HG03159 (cell line): ENCODE results near the gene RGL1.

ENCODE experiments used
- ATAC-seq: cut with Tn5 transposase; IDR thresholded peaks from one replicate; pipeline ENCODE4 v1.9.1; 2021; ENCODE audit warnings: mild to moderate bottlenecking, moderate library complexity; ENCODE audit not compliant: unreplicated experiment

Gene RGL1

GRCh38 chr1:183885142-183885735, 80.3 kb downstream of the RGL1 start:
- no peak for ATAC-seq

DNA sequence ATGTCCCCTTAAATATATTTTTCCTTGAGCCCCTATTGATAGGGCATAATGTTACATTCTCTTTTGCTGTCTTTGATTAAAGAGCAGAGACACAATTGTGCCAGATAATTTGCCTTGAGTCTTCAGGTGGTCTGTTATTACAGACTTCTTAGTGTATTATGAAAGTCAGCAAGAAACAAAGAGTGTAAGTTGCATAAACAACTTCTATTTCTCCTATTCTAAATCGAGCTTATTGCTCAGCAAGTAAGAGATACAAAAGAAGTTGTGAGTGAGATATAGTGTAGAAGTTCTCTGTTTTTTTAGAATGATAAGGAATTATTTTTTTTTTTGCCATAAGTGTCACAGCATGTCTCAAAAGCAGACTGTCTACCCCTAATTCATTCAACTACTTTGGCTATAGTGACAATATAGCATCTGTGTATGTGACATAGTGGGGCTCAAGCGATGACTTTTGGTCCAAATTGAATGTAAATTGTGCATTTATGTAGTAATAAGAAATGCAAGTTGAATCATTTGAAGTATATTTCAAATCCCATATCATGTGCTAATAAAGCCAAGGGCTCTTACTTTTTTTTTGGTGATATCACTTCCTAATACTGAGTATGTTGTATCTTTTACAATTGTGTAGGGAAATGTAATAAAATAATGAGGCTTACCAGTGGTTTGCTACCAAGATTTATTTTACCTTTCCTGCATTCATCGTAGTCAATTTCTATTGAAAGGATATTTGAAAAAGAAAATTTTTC, 81.3 kb downstream of the RGL1 start:
- no peak for ATAC-seq

DNA sequence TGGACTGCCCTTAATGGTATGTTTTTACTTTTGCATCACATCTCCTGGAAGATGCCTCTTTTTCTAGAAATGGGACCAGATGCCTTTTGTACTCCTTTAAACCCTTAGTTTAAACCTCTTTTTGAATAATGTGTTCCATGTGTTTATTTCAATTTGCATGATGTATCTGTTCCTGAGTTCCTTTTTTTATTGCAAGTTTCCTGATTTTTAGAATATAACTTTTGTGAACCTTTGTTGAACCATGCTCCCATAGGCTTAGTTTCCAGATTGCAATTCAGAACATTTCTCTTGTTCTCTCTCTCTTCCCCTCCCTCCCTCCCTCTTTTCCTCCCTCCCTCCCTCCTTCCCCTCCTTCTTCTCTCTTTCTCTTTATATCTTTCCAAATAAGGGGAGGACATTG, 81.9 kb downstream of the RGL1 start:
- ATAC-seq, result no peak

- ATAC-seq, result no peak
Measured at GRCh38 chr1:183887826-183888819, 83.2 kb downstream of the RGL1 start.

DNA sequence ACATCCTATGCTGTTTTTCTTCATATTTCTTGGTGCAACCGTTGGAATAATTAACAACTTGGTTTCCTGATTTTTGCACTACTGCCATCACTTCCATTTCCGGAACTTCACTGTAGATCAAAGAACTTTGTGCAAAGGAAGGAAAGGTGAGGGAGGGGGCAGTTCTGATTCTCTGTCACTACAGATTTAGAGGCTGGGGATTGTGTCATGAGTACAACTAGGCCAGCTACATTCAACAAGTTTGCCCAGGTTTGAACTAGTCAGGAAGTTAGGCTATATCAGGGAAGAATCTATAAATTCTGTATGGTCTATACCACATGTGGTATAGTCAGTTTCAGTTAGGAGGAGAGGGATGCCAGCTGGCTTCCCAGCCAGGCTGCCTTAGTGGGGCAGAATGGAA, 84.2 kb downstream of the RGL1 start:
- ATAC-seq, result no peak

DNA sequence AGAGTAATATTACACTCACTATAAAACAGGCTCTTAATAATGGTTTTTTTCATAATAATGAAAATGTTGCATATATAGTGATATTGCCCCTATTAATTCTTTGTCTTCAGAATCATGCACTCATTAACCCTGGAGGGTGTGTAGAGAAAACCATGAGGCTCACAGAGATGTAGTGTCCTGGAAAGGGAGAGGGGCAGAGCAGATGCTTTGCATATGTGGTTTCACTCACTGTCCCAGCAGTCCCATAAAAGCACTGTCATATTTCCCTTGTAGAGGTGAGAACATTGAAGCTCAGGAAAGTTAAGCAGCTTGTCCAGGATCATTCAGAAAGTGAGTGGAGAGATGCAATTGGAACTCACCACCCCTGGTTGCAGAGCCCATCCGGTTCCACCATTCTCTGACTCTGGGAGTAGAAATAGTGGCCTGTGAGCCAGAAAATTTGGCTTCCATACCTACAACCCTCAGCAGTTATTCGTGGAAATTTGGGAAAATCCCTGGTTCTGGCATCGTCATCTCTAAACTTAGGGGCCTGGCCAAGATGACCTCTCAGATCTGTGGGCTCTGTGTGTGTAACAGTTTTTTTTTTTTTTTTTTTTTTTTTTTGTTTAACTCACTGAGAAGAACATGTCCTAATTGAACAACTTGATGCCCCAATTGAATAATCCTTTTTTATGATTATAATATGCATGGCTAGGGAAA, 86.4 kb downstream of the RGL1 start:
- no peak for ATAC-seq

DNA sequence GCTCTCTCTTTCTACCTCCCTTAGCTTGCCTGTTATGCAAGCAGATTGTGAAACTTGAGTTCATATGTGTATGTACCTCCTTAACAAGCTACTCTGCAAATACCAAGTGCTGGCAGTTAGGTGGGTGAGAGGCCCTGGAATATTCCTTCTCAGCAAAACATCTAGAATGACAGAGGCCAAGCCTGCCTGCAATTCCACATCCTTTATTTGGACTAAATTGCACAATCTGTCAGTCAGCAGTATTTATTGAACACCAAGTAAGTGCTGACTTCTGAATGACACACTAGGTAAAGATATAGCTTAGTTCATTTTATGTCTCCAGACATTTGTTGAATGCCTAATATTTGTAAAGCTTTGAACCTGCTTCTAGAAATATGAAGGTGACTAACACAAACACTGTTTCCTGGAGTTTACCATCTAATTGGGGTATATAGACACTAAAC, 87.5 kb downstream of the RGL1 start:
- ATAC-seq, result no peak

GRCh38 chr1:183893561-183894289, 88.8 kb downstream of the RGL1 start:
- ATAC-seq, result no peak

DNA sequence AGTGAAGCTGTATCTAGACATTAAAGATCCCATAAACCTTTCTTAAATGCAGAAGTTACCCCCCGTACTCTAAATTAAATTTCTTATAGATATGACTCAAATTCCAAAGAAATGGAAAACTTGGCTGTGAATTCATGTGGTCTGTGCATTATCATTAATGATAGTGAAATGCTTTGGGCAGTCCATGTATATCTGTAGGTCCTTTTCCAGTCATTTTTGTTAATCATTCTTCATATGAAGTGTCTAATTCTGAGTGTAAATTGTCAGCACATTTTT, 89.3 kb downstream of the RGL1 start:
- no peak for ATAC-seq

- peak; percentile 8 for ATAC-seq
Measured at GRCh38 chr1:183896466-183897048, 91.6 kb downstream of the RGL1 start.

DNA sequence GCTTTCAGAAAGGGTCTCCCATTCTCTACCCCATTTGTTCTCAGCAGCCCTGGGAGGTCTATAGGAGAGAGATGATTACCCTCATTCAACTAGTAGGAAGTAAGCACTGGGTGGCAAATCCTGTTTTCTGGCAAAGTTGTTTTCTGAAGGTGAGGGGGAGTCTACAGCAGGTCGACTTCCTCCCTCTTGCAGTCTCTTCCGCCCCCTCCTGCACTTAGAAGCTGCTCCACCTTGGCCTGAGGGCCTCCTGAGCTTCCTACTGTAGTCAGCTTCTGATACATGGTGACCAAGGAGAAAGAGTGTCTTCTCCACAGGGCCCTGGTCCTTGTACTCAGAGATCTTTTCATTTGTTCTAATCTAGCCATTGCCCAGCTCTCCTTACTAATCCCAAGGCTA, 93.1 kb downstream of the RGL1 start:
- peak; percentile 23 for ATAC-seq

- no peak for ATAC-seq
Measured at GRCh38 chr1:183898610-183899009, 93.7 kb downstream of the RGL1 start.

- ATAC-seq, result no peak
Measured at GRCh38 chr1:183901748-183902330, 96.9 kb downstream of the RGL1 start.

DNA sequence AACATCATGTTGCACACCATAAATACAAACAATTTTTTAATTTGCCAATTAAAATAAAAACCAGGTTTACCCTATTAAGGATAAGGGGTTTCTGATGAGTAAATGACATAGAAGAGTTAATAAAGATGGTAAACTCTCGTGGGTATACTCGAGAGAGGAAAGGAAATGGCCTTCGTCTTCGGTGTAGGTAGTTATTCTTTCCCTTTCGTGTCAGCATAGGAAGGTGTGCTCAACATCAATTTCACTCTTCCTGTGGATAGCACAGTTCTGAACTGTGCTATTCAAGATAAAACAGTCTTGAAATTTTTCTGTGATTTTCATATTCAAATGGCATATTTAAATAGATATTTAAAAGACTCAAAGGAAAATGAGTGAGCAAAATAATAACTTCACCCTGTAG, 98.2 kb downstream of the RGL1 start:
- no peak for ATAC-seq

DNA sequence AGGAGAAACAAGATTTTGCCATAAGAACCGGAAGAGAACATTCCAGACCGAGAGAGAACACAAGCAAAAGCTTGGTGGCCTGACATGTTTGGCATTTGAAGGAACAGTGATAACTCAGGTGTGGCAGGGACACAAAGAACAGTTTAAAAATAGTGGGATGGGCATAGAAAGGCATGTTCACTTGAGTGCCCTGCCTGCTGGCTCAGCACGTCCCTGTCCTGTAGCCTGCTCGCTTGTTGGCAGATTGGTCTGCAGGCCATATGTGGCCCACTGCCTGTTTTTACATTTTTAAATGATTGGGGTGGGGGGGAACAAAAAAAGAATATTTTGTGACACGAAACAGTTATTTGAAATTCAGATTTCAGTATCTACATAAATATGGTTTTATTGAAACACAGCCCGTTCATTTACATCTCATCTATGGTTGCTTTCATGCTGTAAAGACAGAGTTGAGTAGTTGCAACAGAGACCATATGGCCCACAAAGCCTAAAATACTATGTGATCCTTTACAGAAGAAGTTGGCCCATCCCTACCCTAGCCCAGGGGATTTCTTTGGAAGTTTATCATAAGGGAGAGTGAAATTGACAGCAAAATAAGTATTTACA, 100.7 kb downstream of the RGL1 start:
- no peak for ATAC-seq

DNA sequence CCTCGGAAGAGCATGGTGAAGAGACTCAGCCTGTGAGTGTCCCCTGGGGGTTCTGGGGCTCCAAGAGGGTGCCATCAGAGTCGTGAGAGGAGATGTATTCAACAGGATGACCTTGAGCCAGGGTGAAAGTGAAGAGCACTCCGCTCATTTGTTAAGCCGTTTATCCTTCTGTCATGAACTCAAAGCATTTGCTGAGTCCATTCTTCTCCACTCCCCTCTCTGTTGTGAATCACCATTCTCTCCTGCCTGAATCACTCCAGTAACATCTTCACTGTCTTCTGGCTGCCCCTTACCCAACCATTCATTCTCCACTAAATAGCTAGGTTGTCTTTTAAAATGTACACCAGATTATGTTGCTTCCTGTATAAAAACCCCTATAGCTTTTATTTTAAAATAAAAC, 102.2 kb downstream of the RGL1 start:
- no peak for ATAC-seq

GRCh38 chr1:183908079-183908478, 103.2 kb downstream of the RGL1 start:
- ATAC-seq, result no peak

- no peak for ATAC-seq
Measured at GRCh38 chr1:183909672-183910071, 104.8 kb downstream of the RGL1 start.

- ATAC-seq, result no peak
Measured at GRCh38 chr1:183910845-183911244, 105.9 kb downstream of the RGL1 start.
